ENCODE data around the gene CHERP. TPM values are rescaled to one million over a fixed set of nuclear protein-coding genes. Genes with fewer than 3 reads are reported as not detected.

CHERP gene
- total and polyA plus RNA-seq, 2 experiments from 2014 or later, result 7.8 to 38.7 TPM

GRCh38 chr19:16519230-16519687 is 23.0 kb downstream of the CHERP start:
- H3K4me1 ChIP-seq (ENCODE audit: insufficient read depth), result no peaks in the 10 kb centered on the region
- H3K36me3 ChIP-seq (replicated peaks; ENCODE audit: insufficient read depth, low read depth), result no peaks in the 10 kb centered on the region
- no peak for DNase-seq (ENCODE audit: low spot score)
- no peak overlapping the region for H3K27ac ChIP-seq
- no peaks in the 10 kb centered on the region for H3K79me2 ChIP-seq
- H3K9me3 ChIP-seq (ENCODE audit: low read depth), result no peaks in the 10 kb centered on the region
- no peak for TF ChIP-seq EZH2phosphoT487 (IDR thresholded peaks at IDR 0.05; ENCODE audit: low read depth, severe bottlenecking, unreplicated experiment)
- no peak for TF ChIP-seq EZH2 (IDR thresholded peaks at IDR 0.05; ENCODE audit: borderline replicate concordance)
- no peak for TF ChIP-seq CTCF (IDR thresholded peaks at IDR 0.05; ENCODE audit: poor library complexity)
- H2AFZ ChIP-seq, result no peak overlapping the region
- WGBS (ENCODE audit: low lambda C conversion rate, missing lambda C conversion rate), result 95% methylated on average over 24 of the region's 24 CpGs
- no peak overlapping the region for H3K4me2 ChIP-seq
- H4K20me1 ChIP-seq (ENCODE audit: insufficient read depth, poor library complexity, severe bottlenecking), result no peaks in the 10 kb centered on the region
- H3K9me2 ChIP-seq (replicated peaks; ENCODE audit: insufficient read depth), result no peaks in the 10 kb centered on the region
- H3K4me3 ChIP-seq, result no peak overlapping the region
- H3K27me3 ChIP-seq, result no peaks in the 10 kb centered on the region

GRCh38 chr19:16518483-16519229 is 23.6 kb downstream of the CHERP start:
- Histone ChIP-seq H3K4me2 (no peak overlapping the region), H3K9me3 (ENCODE audit: low read depth) (no peaks in the 10 kb centered on the region), H4K20me1 (ENCODE audit: insufficient read depth, poor library complexity, severe bottlenecking) (no peaks in the 10 kb centered on the region), H2AFZ (no peak overlapping the region), H3K36me3 (replicated peaks; ENCODE audit: insufficient read depth, low read depth) (no peaks in the 10 kb centered on the region), H3K4me1 (ENCODE audit: insufficient read depth) (no peaks in the 10 kb centered on the region), H3K27ac (no peak overlapping the region), H3K27me3 (no peaks in the 10 kb centered on the region), H3K4me3 (no peak overlapping the region), H3K9me2 (replicated peaks; ENCODE audit: insufficient read depth) (no peaks in the 10 kb centered on the region), H3K79me2 (no peaks in the 10 kb centered on the region)
- 95% methylated on average over 33 of the region's 33 CpGs for WGBS (ENCODE audit: low lambda C conversion rate, missing lambda C conversion rate)
- DNase-seq (ENCODE audit: low spot score), result no peak
- TF ChIP-seq CTCF (IDR thresholded peaks at IDR 0.05; ENCODE audit: poor library complexity) (no peak), EZH2phosphoT487 (IDR thresholded peaks at IDR 0.05; ENCODE audit: low read depth, severe bottlenecking, unreplicated experiment) (no peak)

GRCh38 chr19:16518061-16518460 is 24.2 kb downstream of the CHERP start:
- WGBS (ENCODE audit: low lambda C conversion rate, missing lambda C conversion rate), result 95% methylated on average over 14 of the region's 14 CpGs

More at GRCh38 chr19:16518061-16518460, 24.2 kb downstream of the CHERP start:
- Histone ChIP-seq H4K20me1 (ENCODE audit: insufficient read depth, poor library complexity, severe bottlenecking) (no peaks in the 10 kb centered on the region), H3K4me3 (no peak overlapping the region), H2AFZ (no peak overlapping the region), H3K27me3 (no peaks in the 10 kb centered on the region), H3K36me3 (replicated peaks; ENCODE audit: insufficient read depth, low read depth) (no peaks in the 10 kb centered on the region), H3K9me3 (ENCODE audit: low read depth) (no peaks in the 10 kb centered on the region), H3K4me1 (ENCODE audit: insufficient read depth) (no peaks in the 10 kb centered on the region), H3K4me2 (no peak overlapping the region), H3K27ac (no peak overlapping the region), H3K9me2 (replicated peaks; ENCODE audit: insufficient read depth) (no peaks in the 10 kb centered on the region), H3K79me2 (no peaks in the 10 kb centered on the region)
- no peak for DNase-seq (ENCODE audit: low spot score)
- TF ChIP-seq EZH2 (IDR thresholded peaks at IDR 0.05; ENCODE audit: borderline replicate concordance) (no peak), EZH2phosphoT487 (IDR thresholded peaks at IDR 0.05; ENCODE audit: low read depth, severe bottlenecking, unreplicated experiment) (no peak), CTCF (IDR thresholded peaks at IDR 0.05; ENCODE audit: poor library complexity) (no peak)

Measured in hepatocyte (in vitro differentiated cells).